ENCODE measurements around the gene SMG9. TPM values are rescaled to one million over a fixed set of nuclear protein-coding genes. Genes with fewer than 3 reads are reported as not detected.

The SMG9 gene
- total RNA-seq, 3 donors from 2014 or later, result 10.6 to 29.9 (median 20.6) TPM

GRCh38 chr19:43708716-43709115, 46.0 kb downstream of the SMG9 start:
- TF ChIP-seq POLR2AphosphoS5 (IDR thresholded peaks at IDR 0.05) (no peak), POLR2A (IDR thresholded peaks at IDR 0.05) (no peak), CTCF (IDR thresholded peaks at IDR 0.05) (no peak)
- Histone ChIP-seq H3K4me3 (no peak overlapping the region), H3K36me3 (no peaks in the 10 kb centered on the region), H3K9me3 (peaks cover 5 to 10% of the 10 kb centered on the region in 2 donors), H3K4me1 (no peaks in the 10 kb centered on the region), H3K27ac (no peak overlapping the region), H3K27me3 (no peaks in the 10 kb centered on the region)
- no peak for DNase-seq (ENCODE audit: low spot score in 2 of 2)
- intact Hi-C loops (cut with DNase I; ENCODE audit: low total_unique reads), result no loop called here

- Histone ChIP-seq H3K4me1 (no peaks in the 10 kb centered on the region), H3K27ac (no peak overlapping the region), H3K36me3 (no peaks in the 10 kb centered on the region), H3K4me3 (no peak overlapping the region), H3K27me3 (no peaks in the 10 kb centered on the region), H3K9me3 (peaks cover 5 to 10% of the 10 kb centered on the region in 2 donors)
- no peak for DNase-seq (ENCODE audit: low spot score in 2 of 2)
- no peak for TF ChIP-seq POLR2A (IDR thresholded peaks at IDR 0.05)
- no peak for TF ChIP-seq CTCF (IDR thresholded peaks at IDR 0.05)
- no peak for TF ChIP-seq POLR2AphosphoS5 (IDR thresholded peaks at IDR 0.05)
- intact Hi-C loops (cut with DNase I; ENCODE audit: low total_unique reads), result no loop called here
These were observed 47.5 kb downstream of the SMG9 start for GRCh38 chr19:43707158-43707712.

GRCh38 chr19:43705729-43706128, 49.0 kb downstream of the SMG9 start:
- DNase-seq (ENCODE audit: low spot score in 2 of 2), result no peak
- intact Hi-C loops (cut with DNase I; ENCODE audit: low total_unique reads), result no loop called here
- TF ChIP-seq POLR2A (IDR thresholded peaks at IDR 0.05) (no peak), CTCF (IDR thresholded peaks at IDR 0.05) (no peak), POLR2AphosphoS5 (IDR thresholded peaks at IDR 0.05) (no peak)

GRCh38 chr19:43704002-43704705, 50.6 kb downstream of the SMG9 start:
- TF ChIP-seq POLR2AphosphoS5 (IDR thresholded peaks at IDR 0.05), result no peak
- no peak for TF ChIP-seq POLR2A (IDR thresholded peaks at IDR 0.05)
- TF ChIP-seq CTCF (IDR thresholded peaks at IDR 0.05), result no peak
- Histone ChIP-seq H3K27ac (no peak overlapping the region), H3K9me3 (peaks cover 5 to 9% of the 10 kb centered on the region in 2 donors), H3K4me1 (no peaks in the 10 kb centered on the region), H3K27me3 (no peaks in the 10 kb centered on the region), H3K36me3 (no peaks in the 10 kb centered on the region), H3K4me3 (no peak overlapping the region)
- intact Hi-C loops (cut with DNase I; ENCODE audit: low total_unique reads), result no loop called here
- DNase-seq (ENCODE audit: low spot score in 2 of 2), result no peak

More at GRCh38 chr19:43705729-43706128, 49.0 kb downstream of the SMG9 start:
- H3K4me1 ChIP-seq, result no peaks in the 10 kb centered on the region
- no peak overlapping the region for H3K27ac ChIP-seq
- H3K9me3 ChIP-seq, result peaks cover 5 to 10% of the 10 kb centered on the region in 2 donors
- no peaks in the 10 kb centered on the region for H3K27me3 ChIP-seq
- no peaks in the 10 kb centered on the region for H3K36me3 ChIP-seq
- H3K4me3 ChIP-seq, result no peak overlapping the region

GRCh38 chr19:43700395-43701000, 54.3 kb downstream of the SMG9 start:
- intact Hi-C loops (cut with DNase I; ENCODE audit: low total_unique reads), result no loop called here
- Histone ChIP-seq H3K4me1 (no peaks in the 10 kb centered on the region), H3K9me3 (peaks cover 0 to 3% of the 10 kb centered on the region in 2 donors), H3K4me3 (peak overlapping the region; percentile 32 to 57 (median 34)), H3K27ac (peak overlapping the region; percentile 68 to 78), H3K36me3 (no peaks in the 10 kb centered on the region), H3K27me3 (no peaks in the 10 kb centered on the region)
- peak in 1 of 2 donors; percentile 25 for DNase-seq (ENCODE audit: low spot score in 2 of 2)
- TF ChIP-seq CTCF (IDR thresholded peaks at IDR 0.05) (no peak), POLR2AphosphoS5 (IDR thresholded peaks at IDR 0.05) (no peak), POLR2A (IDR thresholded peaks at IDR 0.05) (no peak)

Measured in breast epithelium (tissue), 4 donors.